GM20000 (cell line): ENCODE measurements around the gene DNAAF1.
"Not testable (repeated sequence)": the region's sequence is repeated elsewhere in the genome, so short reads cannot be mapped to it uniquely, and the experiment has no call there.

Experiments
- DNase-seq: peaks from one replicate; pipeline ENCODE4 v3.0.0; 2012; ENCODE audit warnings: low spot score
- CTCF ChIP-seq: IDR thresholded peaks from 2 replicates; pipeline ENCODE4 v1.5.1; 2012; ENCODE audit warnings: mild to moderate bottlenecking, control low read depth; ENCODE audit errors: extremely low read depth, missing control alignments

The DNAAF1 gene

GRCh38 chr16:84207251-84207650, 62.1 kb downstream of the DNAAF1 start:
- no peak for TF ChIP-seq CTCF
- no peak for DNase-seq

GRCh38 chr16:84207879-84208278, 62.8 kb downstream of the DNAAF1 start:
- no peak for DNase-seq
- no peak for TF ChIP-seq CTCF

- no peak for TF ChIP-seq CTCF
- DNase-seq = no peak
Measured at GRCh38 chr16:84209989-84210388, 64.9 kb downstream of the DNAAF1 start.

GRCh38 chr16:84212154-84212553, 67.0 kb downstream of the DNAAF1 start:
- no peak for DNase-seq
- TF ChIP-seq CTCF = no peak

GRCh38 chr16:84212631-84213030, 67.5 kb downstream of the DNAAF1 start:
- DNase-seq = no peak
- TF ChIP-seq CTCF = no peak

GRCh38 chr16:84214451-84215066, 69.5 kb downstream of the DNAAF1 start:
- TF ChIP-seq CTCF = no peak
- no peak for DNase-seq

GRCh38 chr16:84215531-84215930, 70.4 kb downstream of the DNAAF1 start:
- no peak for TF ChIP-seq CTCF
- no peak for DNase-seq

- DNase-seq = not testable (repeated sequence)
Measured at GRCh38 chr16:84216144-84216543, 71.0 kb downstream of the DNAAF1 start.
